ENCODE results near the gene SUCNR1.

GRCh38 chr3:151863611-151864010 is 9.8 kb upstream of the SUCNR1 start:
- TF ChIP-seq GATA2 (IDR thresholded peaks at IDR 0.05; ENCODE audit: low read depth, low read length) (no peak), GATA3 (IDR thresholded peaks at IDR 0.05; ENCODE audit: low read depth, low read length) (no peak)
